HG02588 (cell line): ENCODE results near the gene OLFML1.

Experiments used
- ATAC-seq: cut with Tn5 transposase; IDR thresholded peaks from one replicate; pipeline ENCODE4 v1.9.1; 2021; ENCODE audit warnings: mild to moderate bottlenecking, moderate library complexity; ENCODE audit not compliant: unreplicated experiment

OLFML1 gene

DNA sequence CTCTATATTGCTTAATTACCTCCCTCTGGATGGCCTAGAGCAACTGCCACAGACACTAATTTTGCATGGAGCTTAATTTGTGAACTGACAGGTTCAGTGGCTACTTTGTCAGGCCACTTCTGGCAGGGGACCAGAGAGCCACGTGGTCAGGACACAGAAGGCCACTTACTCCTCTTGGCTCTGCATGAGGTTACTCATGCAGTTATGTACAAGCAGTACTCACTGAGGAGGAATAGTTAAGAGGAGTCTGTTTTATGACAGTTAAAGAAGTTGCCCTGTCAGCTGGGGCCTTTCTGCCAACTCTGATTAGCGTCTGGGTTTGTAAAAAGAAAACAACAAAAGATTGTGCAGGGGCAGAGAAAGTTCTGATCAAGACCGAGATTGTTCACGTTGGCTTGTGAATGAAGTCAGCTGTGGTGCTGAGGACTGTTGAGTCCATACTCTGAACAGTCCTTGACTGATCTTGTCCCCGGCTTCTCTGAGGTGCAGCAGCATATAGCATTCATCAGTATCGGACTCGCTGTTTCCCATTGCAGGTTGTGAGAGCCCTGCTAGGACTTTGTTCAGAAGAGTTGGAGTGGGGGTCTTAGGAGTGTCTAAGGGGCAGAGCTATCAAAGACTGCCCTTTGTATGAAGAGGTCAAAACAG is 69.9 kb downstream of the OLFML1 start:
- ATAC-seq: no peak

DNA sequence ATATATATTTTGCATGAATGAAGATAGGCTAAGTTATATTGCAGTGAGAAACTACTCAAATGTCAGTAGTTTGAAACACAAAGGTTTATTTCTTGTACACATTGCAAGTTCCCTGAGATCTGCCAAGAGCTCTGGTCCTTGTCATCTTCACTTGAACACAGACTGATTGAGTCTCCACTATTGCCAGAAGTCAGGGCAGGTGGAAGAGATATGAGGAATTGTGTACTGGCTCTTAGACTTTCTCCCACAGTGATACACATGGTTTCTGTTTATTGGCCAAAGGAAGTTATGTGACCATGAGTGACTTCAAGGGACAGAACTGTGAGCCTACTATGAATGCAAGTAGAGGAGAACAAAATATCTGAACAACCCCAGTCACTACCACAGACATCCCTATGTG is 72.7 kb downstream of the OLFML1 start:
- no peak for ATAC-seq

DNA sequence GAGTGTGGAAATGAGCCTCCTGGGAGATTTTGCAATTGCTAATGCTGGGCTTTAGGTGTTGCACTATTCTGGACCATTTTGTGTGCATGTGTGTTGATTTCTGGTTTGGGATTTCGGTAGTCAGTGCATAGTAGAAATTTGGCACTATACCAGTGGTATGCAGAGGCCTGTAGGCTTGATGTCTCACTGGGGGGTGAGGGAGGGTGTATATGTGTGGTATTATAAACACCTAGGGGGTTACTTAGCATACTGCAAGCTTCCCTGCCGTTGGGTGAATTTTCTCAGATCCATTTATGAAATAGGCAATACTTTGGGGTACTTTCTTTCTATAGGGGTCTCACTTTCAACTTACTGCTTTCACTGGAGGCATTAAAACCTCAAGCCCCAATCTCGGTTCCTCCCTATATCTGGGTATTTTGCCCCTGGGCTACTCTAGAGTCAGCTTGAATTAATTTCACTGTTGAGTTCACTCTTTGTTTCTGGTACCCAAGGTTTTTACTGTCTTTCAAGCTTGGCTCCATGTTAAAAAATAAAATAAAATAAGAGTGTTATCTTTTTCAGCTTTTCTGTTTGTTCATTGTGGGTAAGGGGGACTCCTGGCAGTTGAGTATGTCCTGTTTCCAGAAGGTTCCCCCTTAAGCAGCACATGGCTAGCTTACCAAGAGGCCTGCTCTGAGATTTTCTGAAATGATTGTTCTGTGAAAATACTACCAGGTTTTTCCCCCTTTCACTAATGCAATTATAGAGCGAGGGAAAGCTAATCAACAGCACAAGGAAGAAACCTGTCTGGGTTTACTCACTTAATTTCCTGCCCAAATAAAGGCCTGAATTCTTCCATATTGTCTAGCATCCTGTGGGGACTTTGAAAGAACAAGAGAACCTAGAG is 74.3 kb downstream of the OLFML1 start:
- ATAC-seq: no peak
